HG03103 (cell line): ENCODE data around the gene KIFC3.
"Not testable (repeated sequence)": the region's sequence is repeated elsewhere in the genome, so short reads cannot be mapped to it uniquely, and the experiment has no call there.

Source experiments
- ATAC-seq: cut with Tn5 transposase; IDR thresholded peaks from one replicate; pipeline ENCODE4 v1.9.1; 2021; ENCODE audit warnings: low read depth; ENCODE audit not compliant: unreplicated experiment

Gene KIFC3

GRCh38 chr16:57826052-57826451, 23.8 kb upstream of the KIFC3 start:
- ATAC-seq = no peak

- no peak for ATAC-seq
Measured at GRCh38 chr16:57825298-57826044, 23.2 kb upstream of the KIFC3 start.

- ATAC-seq = no peak
Measured at GRCh38 chr16:57824888-57825287, 22.6 kb upstream of the KIFC3 start.

GRCh38 chr16:57823836-57824235, 21.5 kb upstream of the KIFC3 start:
- ATAC-seq = no peak

- no peak for ATAC-seq
Measured at GRCh38 chr16:57822856-57823255, 20.6 kb upstream of the KIFC3 start.

GRCh38 chr16:57822018-57822553, 19.8 kb upstream of the KIFC3 start:
- ATAC-seq = no peak

- ATAC-seq = no peak
Measured at GRCh38 chr16:57821149-57821971, 19.1 kb upstream of the KIFC3 start.

GRCh38 chr16:57818377-57819064, 16.2 kb upstream of the KIFC3 start:
- no peak for ATAC-seq

- no peak for ATAC-seq
Measured at GRCh38 chr16:57817680-57818079, 15.4 kb upstream of the KIFC3 start.

GRCh38 chr16:57815987-57816745, 13.9 kb upstream of the KIFC3 start:
- ATAC-seq = peak; percentile 61

- no peak for ATAC-seq
Measured at GRCh38 chr16:57814896-57815295, 12.6 kb upstream of the KIFC3 start.

GRCh38 chr16:57813466-57813865, 11.2 kb upstream of the KIFC3 start:
- ATAC-seq = no peak

GRCh38 chr16:57811340-57811739, 9.0 kb upstream of the KIFC3 start:
- not testable (repeated sequence) for ATAC-seq

GRCh38 chr16:57810197-57811031, 8.1 kb upstream of the KIFC3 start:
- peak; percentile 99 for ATAC-seq

- no peak for ATAC-seq
Measured at GRCh38 chr16:57809276-57810196, 7.2 kb upstream of the KIFC3 start.

- no peak for ATAC-seq
Measured at GRCh38 chr16:57808589-57809228, 6.4 kb upstream of the KIFC3 start.

- no peak for ATAC-seq
Measured at GRCh38 chr16:57807968-57808528, 5.8 kb upstream of the KIFC3 start.
